HepG2 (cell line): ENCODE data around the gene GNRH2. TPM values are rescaled to one million over a fixed set of nuclear protein-coding genes. Genes with fewer than 3 reads are reported as not detected.

Experiments used
- ARNT ChIP-seq: fragments of 450-650 bp; IDR thresholded peaks from 2 replicates; pipeline ENCODE4 v1.6.1; 2017
- ATF7 ChIP-seq, 2 experiments: fragments of 450-650 bp in 1 of 2; sonication (generic) in 1 of 2; formaldehyde crosslinking in 1 of 2; IDR thresholded peaks; 2 replicates each; pipeline versions ENCODE4 v1.4.0 to v1.6.1; 2016 to 2020; ENCODE audit warnings: antibody characterized with exemption in 1 of 2, mild to moderate bottlenecking in 1 of 2, missing genetic modification reagents in 1 of 2
- CBX2 ChIP-seq, 2 experiments: fragments of 200-600 bp in 1 of 2; sonication (generic); formaldehyde crosslinking in 1 of 2; IDR thresholded peaks; 2 replicates each; pipeline versions ENCODE4 v1.7.0 to v1.8.1; 2018 to 2022; ENCODE audit warnings: low read depth in 2 of 2, low read length in 1 of 2, mild to moderate bottlenecking in 1 of 2, missing genetic modification reagents in 1 of 2
- CREB3 ChIP-seq: sonication (generic); formaldehyde crosslinking; IDR thresholded peaks from 2 replicates; pipeline ENCODE4 v1.5.0; 2020; ENCODE audit warnings: missing genetic modification reagents
- HOXA9 ChIP-seq: sonication (generic); formaldehyde crosslinking; IDR thresholded peaks from 2 replicates; pipeline ENCODE4 v1.8.1; 2022; ENCODE audit warnings: missing genetic modification reagents, mild to moderate bottlenecking, moderate library complexity, borderline replicate concordance
- IKZF1 ChIP-seq: fragments of 450-650 bp; IDR thresholded peaks from 2 replicates; pipeline ENCODE4 v1.7.1; 2016
- JARID2 ChIP-seq: sonication (generic); formaldehyde crosslinking; IDR thresholded peaks from 2 replicates; pipeline ENCODE4 v1.8.1; 2023; ENCODE audit warnings: missing genetic modification reagents, inconsistent platforms; ENCODE audit not compliant: insufficient replicate concordance
- JUN ChIP-seq: sonication (generic); formaldehyde crosslinking; IDR thresholded peaks from 2 replicates; pipeline ENCODE4 v1.4.0; 2020; ENCODE audit warnings: mild to moderate bottlenecking, missing genetic modification reagents
- MED1 ChIP-seq: sonication (generic); formaldehyde crosslinking; IDR thresholded peaks from 2 replicates; pipeline ENCODE4 v1.4.0; 2020; ENCODE audit warnings: missing genetic modification reagents
- NCOA2 ChIP-seq: sonication (generic); formaldehyde crosslinking; IDR thresholded peaks from 2 replicates; pipeline ENCODE4 v1.8.0; 2022; ENCODE audit warnings: inconsistent platforms
- PRPF4 ChIP-seq: fragments of 200-400 bp; formaldehyde crosslinking; IDR thresholded peaks from 2 replicates; pipeline ENCODE4 v1.6.1; 2016; ENCODE audit warnings: low read length, low read depth; ENCODE audit not compliant: poor library complexity, severe bottlenecking
- U2AF1 ChIP-seq: fragments of 200-400 bp; formaldehyde crosslinking; optimal IDR thresholded peaks from 2 replicates; pipeline ENCODE3; 2017; ENCODE audit warnings: mild to moderate bottlenecking, low read depth, low read length
- XBP1 ChIP-seq: sonication (generic); formaldehyde crosslinking; IDR thresholded peaks from 2 replicates; pipeline ENCODE4 v1.5.0; 2020; ENCODE audit warnings: missing genetic modification reagents
- ZFP41 ChIP-seq: sonication (generic); formaldehyde crosslinking; IDR thresholded peaks from 2 replicates; pipeline ENCODE4 v1.4.0; 2020; ENCODE audit warnings: mild to moderate bottlenecking, missing genetic modification reagents, borderline replicate concordance
- ZNF337 ChIP-seq: sonication (generic); formaldehyde crosslinking; IDR thresholded peaks from 2 replicates; pipeline ENCODE4 v1.5.1; 2020; ENCODE audit warnings: missing genetic modification reagents, low read depth, mild to moderate bottlenecking, borderline replicate concordance
- ZNF33A ChIP-seq: sonication (generic); formaldehyde crosslinking; IDR thresholded peaks from 2 replicates; pipeline ENCODE4 v1.5.1; 2020; ENCODE audit warnings: missing genetic modification reagents, mild to moderate bottlenecking, moderate library complexity, borderline replicate concordance
- ZNF367 ChIP-seq: sonication (generic); formaldehyde crosslinking; IDR thresholded peaks from 2 replicates; pipeline ENCODE4 v1.4.0; 2020; ENCODE audit warnings: missing genetic modification reagents, borderline replicate concordance
- ZNF552 ChIP-seq: sonication (generic); formaldehyde crosslinking; IDR thresholded peaks from 2 replicates; pipeline ENCODE4 v1.9.0; 2022; ENCODE audit warnings: missing genetic modification reagents, mild to moderate bottlenecking, borderline replicate concordance
- ZNF713 ChIP-seq: sonication (generic); formaldehyde crosslinking; IDR thresholded peaks from 2 replicates; pipeline ENCODE4 v1.4.0; 2020; ENCODE audit warnings: mild to moderate bottlenecking, missing genetic modification reagents
- ZSCAN12 ChIP-seq: sonication (generic); formaldehyde crosslinking; IDR thresholded peaks from 2 replicates; pipeline ENCODE4 v1.9.0; 2021; ENCODE audit warnings: mild to moderate bottlenecking, missing genetic modification reagents
- polyA plus RNA-seq, 8 experiments: library from polyadenylated mRNA; depleted of rRNA in 3 of 8; stranded (reverse) in 7 of 8; unstranded in 1 of 8; fragments of >200 nt; fragmentation: Illumina TruSeq in 4 of 8; extraction: Trizol in 4 of 8; gene quantifications; 2 replicates each; pipeline versions ENCODE4 v1.2.1 to v1.2.3, GENCODE V29; 2011 to 2016; ENCODE audit warnings: low read depth in 4 of 8, missing spikeins in 1 of 8, mixed read lengths in 1 of 8; ENCODE audit not compliant: insufficient read depth in 1 of 8
- total RNA-seq, 5 experiments: library from RNA; depleted of rRNA; stranded (reverse); fragments of >200 nt; fragmentation: Illumina TruSeq; extraction: Trizol; gene quantifications; 2 replicates each; pipeline ENCODE4 v1.2.3, GENCODE V29; 2016; ENCODE audit warnings: low read depth in 1 of 5
- TF ChIP-seq, protein P1 (sequence below): sonication (generic); formaldehyde crosslinking; IDR thresholded peaks from 2 replicates; pipeline ENCODE4 v1.4.0; 2020; ENCODE audit warnings: missing genetic modification reagents
- TF ChIP-seq, protein P2 (sequence below): sonication (generic); formaldehyde crosslinking; IDR thresholded peaks from 2 replicates; pipeline ENCODE4 v1.4.0; 2020; ENCODE audit warnings: low read depth, mild to moderate bottlenecking, missing genetic modification reagents
- TF ChIP-seq, protein P3 (sequence below): sonication (generic); formaldehyde crosslinking; IDR thresholded peaks from 2 replicates; pipeline ENCODE4 v1.5.0; 2020; ENCODE audit warnings: missing genetic modification reagents, mild to moderate bottlenecking, borderline replicate concordance
- TF ChIP-seq, protein P4 (sequence below): sonication (generic); formaldehyde crosslinking; IDR thresholded peaks from 2 replicates; pipeline ENCODE4 v1.8.1; 2023; ENCODE audit warnings: mild to moderate bottlenecking, inconsistent platforms, moderate library complexity, missing genetic modification reagents, borderline replicate concordance
- TF ChIP-seq, protein P5 (sequence below): IDR thresholded peaks from 2 replicates; pipeline ENCODE4 v1.6.1; 2012; ENCODE audit warnings: inconsistent platforms

The GNRH2 gene
- total and polyA plus RNA-seq, 2 of the 13 experiments (the other 11 are each of a cell fraction or from before 2014, with no cell fraction given) = 0.28 TPM; not detected in 1

GRCh38 chr20:3045816-3046676 is 2.6 kb downstream of the GNRH2 start, which contains the start of gene MRPS26 (continued):
- TF ChIP-seq ATF7 (IDR thresholded peaks at IDR 0.05) = no peak
- TF ChIP-seq ATF7 (CRISPR knock-in tag; IDR thresholded peaks at IDR 0.05) = peak; percentile 48; the same call in 1 of the 2 replicates
- TF ChIP-seq JARID2 (CRISPR knock-in tag) = peak; percentile 66
- TF ChIP-seq MED1 (CRISPR knock-in tag) = peak; percentile 88
- peak; percentile 97 for TF ChIP-seq HOXA9 (CRISPR knock-in tag)
- TF ChIP-seq ZNF33A = no peak
- TF ChIP-seq ZSCAN12 = peak; percentile 95; the same call in 1 of the 2 replicates
- TF ChIP-seq, protein P1, sequence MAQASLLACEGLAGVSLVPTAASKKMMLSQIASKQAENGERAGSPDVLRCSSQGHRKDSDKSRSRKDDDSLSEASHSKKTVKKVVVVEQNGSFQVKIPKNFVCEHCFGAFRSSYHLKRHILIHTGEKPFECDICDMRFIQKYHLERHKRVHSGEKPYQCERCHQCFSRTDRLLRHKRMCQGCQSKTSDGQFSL (CRISPR knock-in tag) = peak; percentile 70
- TF ChIP-seq ZNF713 (CRISPR knock-in tag) = peak; percentile 100
- TF ChIP-seq XBP1 (CRISPR knock-in tag) = no peak; the same call in 1 of the 2 replicates
- TF ChIP-seq ZNF367 (CRISPR knock-in tag) = peak; percentile 85; the same call in 1 of the 2 replicates
- TF ChIP-seq ARNT = no peak
- no peak for TF ChIP-seq PRPF4
- TF ChIP-seq JUN (CRISPR knock-in tag) = peak; percentile 71; the same call in 1 of the 2 replicates
- no peak for TF ChIP-seq CBX2 (IDR thresholded peaks at IDR 0.05; ENCODE audit: low read depth, low read length)
- TF ChIP-seq CBX2 (CRISPR knock-in tag; IDR thresholded peaks at IDR 0.05; ENCODE audit: low read depth) = 0 out of 2 replicates have a peak, but pooled peaks have one; percentile 35
- no peak for TF ChIP-seq IKZF1
- TF ChIP-seq, protein P2, sequence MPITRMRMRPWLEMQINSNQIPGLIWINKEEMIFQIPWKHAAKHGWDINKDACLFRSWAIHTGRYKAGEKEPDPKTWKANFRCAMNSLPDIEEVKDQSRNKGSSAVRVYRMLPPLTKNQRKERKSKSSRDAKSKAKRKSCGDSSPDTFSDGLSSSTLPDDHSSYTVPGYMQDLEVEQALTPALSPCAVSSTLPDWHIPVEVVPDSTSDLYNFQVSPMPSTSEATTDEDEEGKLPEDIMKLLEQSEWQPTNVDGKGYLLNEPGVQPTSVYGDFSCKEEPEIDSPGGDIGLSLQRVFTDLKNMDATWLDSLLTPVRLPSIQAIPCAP (CRISPR knock-in tag) = peak; percentile 2; the same call in 1 of the 2 replicates
- TF ChIP-seq ZNF337 (CRISPR knock-in tag) = peak; percentile 98; the same call in 1 of the 2 replicates
- TF ChIP-seq, protein P3, sequence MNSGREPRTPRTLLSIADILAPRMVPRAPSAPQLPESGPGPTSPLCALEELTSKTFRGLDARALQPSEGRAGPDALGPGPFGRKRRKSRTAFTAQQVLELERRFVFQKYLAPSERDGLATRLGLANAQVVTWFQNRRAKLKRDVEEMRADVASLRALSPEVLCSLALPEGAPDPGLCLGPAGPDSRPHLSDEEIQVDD (CRISPR knock-in tag) = peak; percentile 90
- TF ChIP-seq CREB3 (CRISPR knock-in tag) = no peak; the same call in 1 of the 2 replicates
- TF ChIP-seq, protein P4, sequence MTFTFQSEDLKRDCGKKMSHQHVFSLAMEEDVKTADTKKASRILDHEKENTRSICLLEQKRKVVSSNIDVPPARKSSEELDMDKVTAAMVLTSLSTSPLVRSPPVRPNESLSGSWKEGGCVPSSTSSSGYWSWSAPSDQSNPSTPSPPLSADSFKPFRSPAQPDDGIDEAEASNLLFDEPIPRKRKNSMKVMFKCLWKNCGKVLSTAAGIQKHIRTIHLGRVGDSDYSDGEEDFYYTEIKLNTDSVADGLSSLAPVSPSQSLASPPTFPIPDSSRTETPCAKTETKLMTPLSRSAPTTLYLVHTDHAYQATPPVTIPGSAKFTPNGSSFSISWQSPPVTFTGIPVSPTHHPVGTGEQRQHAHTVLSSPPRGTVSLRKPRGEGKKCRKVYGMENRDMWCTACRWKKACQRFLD (CRISPR knock-in tag) = peak; percentile 89; the same call in 1 of the 2 replicates
- TF ChIP-seq, protein P5, sequence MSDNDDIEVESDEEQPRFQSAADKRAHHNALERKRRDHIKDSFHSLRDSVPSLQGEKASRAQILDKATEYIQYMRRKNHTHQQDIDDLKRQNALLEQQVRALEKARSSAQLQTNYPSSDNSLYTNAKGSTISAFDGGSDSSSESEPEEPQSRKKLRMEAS = peak; percentile 93
- peak; percentile 67 for TF ChIP-seq NCOA2 (CRISPR knock-in tag)
- TF ChIP-seq ZFP41 = no peak
- TF ChIP-seq U2AF1 = peak; percentile 79
- peak; percentile 86 for TF ChIP-seq ZNF552
